Thyroid gland (tissue), 4 donors: ENCODE data around the gene EBF3.

ENCODE experiments used
- POLR2A ChIP-seq, 2 donors: fragments of 450-650 bp; IDR thresholded peaks; one replicate each; pipeline ENCODE4 v1.6.1; 2017; ENCODE audit warnings: antibody characterized with exemption in 2 of 2, mild to moderate bottlenecking in 2 of 2, moderate library complexity in 1 of 2
- TF ChIP-seq, protein P1 (sequence below), 6 experiments: fragments of 200-600 bp in 3 of 6; fragments of 450-650 bp in 3 of 6; sonication (generic) in 3 of 6; IDR thresholded peaks; one replicate each; pipeline ENCODE4 v1.5.1; 2016 to 2019; ENCODE audit warnings: antibody characterized with exemption in 6 of 6, mild to moderate bottlenecking in 2 of 6, inconsistent platforms in 1 of 6, moderate library complexity in 1 of 6

DNA sequence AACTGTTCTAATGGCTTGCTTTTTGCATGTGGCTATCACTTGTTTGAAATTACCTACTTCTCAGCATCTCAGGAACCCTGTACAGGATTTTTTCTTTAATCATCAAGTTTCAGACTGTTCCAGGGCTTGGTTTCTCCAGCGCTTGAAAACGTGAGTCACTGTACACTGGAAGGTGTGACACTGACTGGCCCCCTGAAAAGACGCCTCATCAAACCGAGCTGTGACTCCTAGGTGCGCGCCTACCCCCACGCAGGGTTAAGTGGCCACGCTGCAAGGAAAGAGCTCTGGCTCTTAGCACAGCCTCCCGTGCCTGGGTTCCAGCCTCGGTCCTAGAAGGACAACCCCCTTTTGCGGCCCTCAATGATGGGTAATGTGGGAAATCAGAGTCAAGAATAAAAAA, 81.0 kb downstream of the EBF3 start:
- no peak for TF ChIP-seq POLR2A (IDR thresholded peaks at IDR 0.05)
- TF ChIP-seq, protein P1, sequence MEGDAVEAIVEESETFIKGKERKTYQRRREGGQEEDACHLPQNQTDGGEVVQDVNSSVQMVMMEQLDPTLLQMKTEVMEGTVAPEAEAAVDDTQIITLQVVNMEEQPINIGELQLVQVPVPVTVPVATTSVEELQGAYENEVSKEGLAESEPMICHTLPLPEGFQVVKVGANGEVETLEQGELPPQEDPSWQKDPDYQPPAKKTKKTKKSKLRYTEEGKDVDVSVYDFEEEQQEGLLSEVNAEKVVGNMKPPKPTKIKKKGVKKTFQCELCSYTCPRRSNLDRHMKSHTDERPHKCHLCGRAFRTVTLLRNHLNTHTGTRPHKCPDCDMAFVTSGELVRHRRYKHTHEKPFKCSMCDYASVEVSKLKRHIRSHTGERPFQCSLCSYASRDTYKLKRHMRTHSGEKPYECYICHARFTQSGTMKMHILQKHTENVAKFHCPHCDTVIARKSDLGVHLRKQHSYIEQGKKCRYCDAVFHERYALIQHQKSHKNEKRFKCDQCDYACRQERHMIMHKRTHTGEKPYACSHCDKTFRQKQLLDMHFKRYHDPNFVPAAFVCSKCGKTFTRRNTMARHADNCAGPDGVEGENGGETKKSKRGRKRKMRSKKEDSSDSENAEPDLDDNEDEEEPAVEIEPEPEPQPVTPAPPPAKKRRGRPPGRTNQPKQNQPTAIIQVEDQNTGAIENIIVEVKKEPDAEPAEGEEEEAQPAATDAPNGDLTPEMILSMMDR (IDR thresholded peaks at IDR 0.05), result no peak
